PC-3 (cell line): ENCODE measurements around the gene TMEM150A.

ENCODE experiments used
- CTCF ChIP-seq: fragments of 300-600 bp; sonication (generic); conservative IDR thresholded peaks from 2 replicates; pipeline ENCODE4 v1.5.1; 2017; ENCODE audit warnings: antibody characterized with exemption, low read depth, mild to moderate bottlenecking, low read length
- EZH2 ChIP-seq: fragments of 300-600 bp; sonication (generic); IDR thresholded peaks from one replicate; pipeline ENCODE4 v1.6.1; 2017; ENCODE audit warnings: antibody characterized with exemption, mild to moderate bottlenecking, low read length; ENCODE audit not compliant: unreplicated experiment
- EZH2phosphoT487 ChIP-seq: fragments of 300-600 bp; sonication (generic); IDR thresholded peaks from 2 replicates; pipeline ENCODE4 v1.6.1; 2018; ENCODE audit warnings: mild to moderate bottlenecking, antibody characterized with exemption, low read length, borderline replicate concordance

GRCh38 chr2:85623991-85624390 lies 21.5 kb upstream of the TMEM150A start:
- TF ChIP-seq EZH2, result no peak
- no peak for TF ChIP-seq CTCF
- no peak for TF ChIP-seq EZH2phosphoT487
